Adrenal gland (tissue), 12 donors: Measurements from ENCODE around the gene INPP1. TPM values are rescaled to one million over a fixed set of nuclear protein-coding genes. Genes with fewer than 3 reads are reported as not detected.
A peak's percentile ranks its signal among the peaks of the same experiment; 100 is the strongest.
"Not testable (repeated sequence)": the region's sequence is repeated elsewhere in the genome, so short reads cannot be mapped to it uniquely, and the experiment has no call there.

Experiments
- DNase-seq, 7 donors: peaks; one replicate each; pipeline ENCODE4 v3.0.0-alpha.2; 2019 to 2020
- H3K27ac ChIP-seq, 5 donors: fragments of 200-600 bp; sonication (generic) in 4 of 5; 1 replicate in 3 of 5; 2 replicates in 2 of 5; pipeline versions ENCODE4 v1.5.1 to v1.8.0; 2016 to 2020; ENCODE audit warnings: mild to moderate bottlenecking in 1 of 5
- H3K27me3 ChIP-seq: fragments of 200-600 bp; 2 replicates; pipeline ENCODE4 v1.8.0; 2021
- H3K36me3 ChIP-seq, 2 donors: fragments of 200-600 bp; replicated peaks in 1 of 2; 1 replicate in 1 of 2; 2 replicates in 1 of 2; pipeline versions ENCODE4 v1.5.1 to v1.8.0; 2018 to 2022
- H3K4me1 ChIP-seq, 2 donors: fragments of 200-600 bp; replicated peaks in 1 of 2; 1 replicate in 1 of 2; 2 replicates in 1 of 2; pipeline versions ENCODE4 v1.5.1 to v1.8.0; 2018 to 2021
- H3K4me3 ChIP-seq, 4 donors: fragments of 200-600 bp; sonication (generic) in 3 of 4; one replicate each; pipeline ENCODE4 v1.5.1; 2016 to 2018
- H3K9me3 ChIP-seq, 3 donors: fragments of 200-600 bp; sonication (generic) in 1 of 3; replicated peaks in 1 of 3; 1 replicate in 2 of 3; 2 replicates in 1 of 3; pipeline versions ENCODE4 v1.5.1 to v1.8.0; 2016 to 2021
- CTCF ChIP-seq, 6 experiments: fragments of 450-650 bp in 4 of 6; fragments of 200-600 bp in 2 of 6; sonication (generic) in 1 of 6; IDR thresholded peaks; 1 replicate in 5 of 6; 2 replicates in 1 of 6; pipeline versions ENCODE4 v1.5.1 to v1.8.0; 2016 to 2021; ENCODE audit warnings: antibody characterized with exemption in 6 of 6, mild to moderate bottlenecking in 2 of 6, moderate library complexity in 1 of 6
- POLR2A ChIP-seq, 2 donors: fragments of 450-650 bp; IDR thresholded peaks; one replicate each; pipeline ENCODE4 v1.6.1; 2017; ENCODE audit warnings: antibody characterized with exemption in 2 of 2, mild to moderate bottlenecking in 2 of 2, moderate library complexity in 1 of 2
- WGBS, 4 donors: extraction: QIAGEN DNeasy Blood & Tissue Kit in 2 of 4; methylation state at CpG; one replicate each; pipeline versions ENCODE4 v1.1.5 to v1.1.7; 2013 to 2017; 5-methylcytosine and 5-hydroxymethylcytosine counted together
- intact Hi-C, 2 donors: fragments of 100-400 bp; cut with DNase I; formaldehyde crosslinking; loops; one replicate each; pipeline versions ENCODE4 v1.14.1 to v1.15.0; 2022 to 2023
- polyA plus RNA-seq, 3 donors: library from polyadenylated mRNA; stranded (reverse); fragments of 200-250 nt in 2 of 3; fragments of 350-450 nt in 1 of 3; fragmentation: Illumina TruSeq in 1 of 3; extraction: RNeasy Lipid Tissue Mini Kit (QIAGEN cat#74804) in 1 of 3; gene quantifications; one replicate each; pipeline ENCODE4 v1.2.3, GENCODE V29; 2013 to 2014
- total RNA-seq, 9 donors: library from RNA; depleted of rRNA in 4 of 9; stranded (reverse); fragments of >200 nt in 4 of 9; fragments of 120-200 nt in 1 of 9; fragmentation: NEBNext Ultra II Directional in 1 of 9; extraction: Animal tissue kit (Norgen Biotek cat#: 25700) in 1 of 9; gene quantifications; one replicate each; pipeline versions ENCODE4 v1.1.0 to v1.2.4, GENCODE V29; 2013 to 2023
- donor health status: healthy with polysubstance abuse.
- donor health status: Bipolar disorder and iron deficiency.
- donor health status: DM: yes; HTN: yes; CAD: no.
- donor health status: DM: no; HTN: no; CAD: no.
- donor health status: DM: no; HTN: no; CAD: no.
- donor health status: DM: yes; HTN: yes; CAD: no.

The INPP1 gene
- total and polyA plus RNA-seq, 12 donors: 18.8 to 74.1 (median 44.4) TPM

- H3K36me3 ChIP-seq: no peaks in the 10 kb centered on the region
- 25 to 31% (median 30%) methylated on average over 8 of the region's 8 CpGs for WGBS, 4 donors
These were observed 8.7 kb upstream of the INPP1 start for GRCh38 chr2:190334479-190335224.

GRCh38 chr2:190335225-190335559, 8.2 kb upstream of the INPP1 start:
- no peaks in the 10 kb centered on the region for H3K27me3 ChIP-seq
- peaks cover 12 to 28% of the 10 kb centered on the region in 2 donors for H3K4me1 ChIP-seq
- TF ChIP-seq CTCF (IDR thresholded peaks at IDR 0.05) (no peak), POLR2A (IDR thresholded peaks at IDR 0.05) (no peak)
- H3K4me3 ChIP-seq: peak overlapping the region in 1 of 4 donors; percentile 13
- no peaks in the 10 kb centered on the region for H3K36me3 ChIP-seq
- H3K27ac ChIP-seq: peak overlapping the region in 3 of 5 donors; percentile 51 to 58 (median 56)
- no peak for DNase-seq
- intact Hi-C loops: no loop called here
- H3K9me3 ChIP-seq: no peaks in the 10 kb centered on the region

More at GRCh38 chr2:190334479-190335224, 8.7 kb upstream of the INPP1 start:
- intact Hi-C loops: no loop called here
- TF ChIP-seq CTCF (IDR thresholded peaks at IDR 0.05) (no peak), POLR2A (IDR thresholded peaks at IDR 0.05) (peak in 1 of 2 donors; percentile 33)
- peak overlapping the region in 1 of 4 donors; percentile 13 for H3K4me3 ChIP-seq
- DNase-seq: peak in 5 of 7 donors; percentile 50 to 71 (median 57)
- H3K27me3 ChIP-seq: no peaks in the 10 kb centered on the region
- peaks cover 12 to 28% of the 10 kb centered on the region in 2 donors for H3K4me1 ChIP-seq
- H3K27ac ChIP-seq: peak overlapping the region in 4 of 5 donors; percentile 1 to 58 (median 54)
- H3K9me3 ChIP-seq: no peaks in the 10 kb centered on the region

GRCh38 chr2:190335584-190335983, 7.8 kb upstream of the INPP1 start:
- intact Hi-C loops, H3K36me3 ChIP-seq, H3K27me3 ChIP-seq, DNase-seq, H3K9me3 ChIP-seq: not testable (repeated sequence)
- Histone ChIP-seq H3K27ac (peak overlapping the region in 1 of 5 donors; percentile 56), H3K4me1 (peaks cover 12 to 28% of the 10 kb centered on the region in 2 donors), H3K4me3 (peak overlapping the region in 1 of 4 donors; percentile 13)
- WGBS, 4 donors: 92 to 98% (median 95%) methylated on average over 4 of the region's 4 CpGs

- no peaks in the 10 kb centered on the region for H3K27me3 ChIP-seq
- H3K27ac ChIP-seq: no peak overlapping the region
- no peak for DNase-seq
- no peak for TF ChIP-seq POLR2A (IDR thresholded peaks at IDR 0.05)
- H3K4me3 ChIP-seq: no peak overlapping the region
- no peaks in the 10 kb centered on the region for H3K36me3 ChIP-seq
- peaks cover 12 to 28% of the 10 kb centered on the region in 2 donors for H3K4me1 ChIP-seq
- WGBS, 4 donors: 97 to 99% (median 98%) methylated on average over 2 of the region's 2 CpGs
- no peaks in the 10 kb centered on the region for H3K9me3 ChIP-seq
- intact Hi-C loops: no loop called here
These were observed 7.0 kb upstream of the INPP1 start for GRCh38 chr2:190336420-190336819.

- H3K9me3 ChIP-seq: no peaks in the 10 kb centered on the region
- no peak overlapping the region for H3K27ac ChIP-seq
- no peaks in the 10 kb centered on the region for H3K36me3 ChIP-seq
- DNase-seq: no peak
- no peak overlapping the region for H3K4me3 ChIP-seq
- intact Hi-C loops: no loop called here
- WGBS, 4 donors: 82 to 93% (median 90%) methylated on average over 1 of the region's 1 CpG
- H3K27me3 ChIP-seq: no peaks in the 10 kb centered on the region
- peaks cover 8 to 24% of the 10 kb centered on the region in 2 donors for H3K4me1 ChIP-seq
- no peak for TF ChIP-seq CTCF (IDR thresholded peaks at IDR 0.05)
- TF ChIP-seq POLR2A (IDR thresholded peaks at IDR 0.05): no peak
These were observed 4.9 kb upstream of the INPP1 start for GRCh38 chr2:190338453-190338852.
